Lung (tissue), 12 donors: ENCODE data around the gene CCHCR1. TPM values are rescaled to one million over a fixed set of nuclear protein-coding genes. Genes with fewer than 3 reads are reported as not detected.
A peak's percentile ranks its signal among the peaks of the same experiment; 100 is the strongest.

ENCODE experiments used
- ATAC-seq: fragments of 200-7000 bp; cut with Tn5 transposase; one replicate; pipeline ENCODE4 v1.9.1; 2020; ENCODE audit warnings: moderate number of reproducible peaks; ENCODE audit not compliant: insufficient read depth, low FRiP score
- DNase-seq, 3 donors: peaks; one replicate each; pipeline ENCODE4 v3.0.0-alpha.2; 2013 to 2017
- H3K27ac ChIP-seq, 2 donors: one replicate each; pipeline ENCODE4 v1.5.1; 2013; ENCODE audit warnings: mild to moderate bottlenecking in 2 of 2, moderate library complexity in 2 of 2, control low read depth in 1 of 2, inconsistent platforms in 1 of 2, low read depth in 1 of 2, low read length in 1 of 2
- H3K27me3 ChIP-seq, 3 donors: one replicate each; pipeline ENCODE4 v1.5.1; 2013; ENCODE audit warnings: low read length in 2 of 3; ENCODE audit not compliant: control insufficient read depth in 3 of 3, insufficient read depth in 3 of 3
- H3K36me3 ChIP-seq, 4 donors: one replicate each; pipeline ENCODE4 v1.5.1; 2013; ENCODE audit warnings: low read length in 4 of 4, mild to moderate bottlenecking in 1 of 4, moderate library complexity in 1 of 4; ENCODE audit not compliant: control insufficient read depth in 4 of 4, insufficient read depth in 4 of 4
- H3K4me1 ChIP-seq, 5 donors: one replicate each; pipeline ENCODE4 v1.5.1; 2013; ENCODE audit warnings: low read length in 5 of 5, mild to moderate bottlenecking in 2 of 5, moderate library complexity in 1 of 5; ENCODE audit not compliant: control insufficient read depth in 5 of 5, insufficient read depth in 5 of 5
- H3K4me3 ChIP-seq: one replicate; pipeline ENCODE4 v1.5.1; 2013; ENCODE audit warnings: mild to moderate bottlenecking, control low read depth, moderate library complexity
- H3K9ac ChIP-seq, 2 donors: one replicate each; pipeline ENCODE4 v1.5.1; 2013; ENCODE audit warnings: low read length in 2 of 2, control low read depth in 1 of 2; ENCODE audit not compliant: insufficient read depth in 1 of 2
- H3K9me3 ChIP-seq, 4 donors: one replicate each; pipeline ENCODE4 v1.5.1; 2013; ENCODE audit warnings: low read length in 3 of 4, mild to moderate bottlenecking in 1 of 4, moderate library complexity in 1 of 4; ENCODE audit not compliant: control insufficient read depth in 4 of 4, insufficient read depth in 3 of 4
- CTCF ChIP-seq: IDR thresholded peaks from 2 replicates; pipeline ENCODE4 v1.5.1; 2012; ENCODE audit warnings: mild to moderate bottlenecking; ENCODE audit errors: control extremely low read depth, extremely low read depth
- WGBS, 2 donors: extraction: QIAGEN DNeasy Blood & Tissue Kit; methylation state at CpG; one replicate each; pipeline ENCODE4 v1.1.7; 2013; 5-methylcytosine and 5-hydroxymethylcytosine counted together
- polyA plus RNA-seq, 2 donors: library from polyadenylated mRNA; stranded (reverse); fragments of 200-250 nt; gene quantifications; one replicate each; pipeline ENCODE4 v1.2.1, GENCODE V29; 2013
- total RNA-seq, 2 donors: library from RNA; depleted of rRNA in 1 of 2; stranded (reverse); fragments of >200 nt in 1 of 2; gene quantifications; one replicate each; pipeline ENCODE4 v1.2.1, GENCODE V29; 2014 to 2021
- donor health status: control.
- donor health status: control.
- donor health status: Bipolar disorder and iron deficiency.
- donor health status: healthy.
- donor health status: DM: yes; HTN: yes; CAD: no.

The CCHCR1 gene
- total and polyA plus RNA-seq, 4 donors = 11.0 to 32.8 (median 17.2) TPM

- no peak for TF ChIP-seq CTCF
- Histone ChIP-seq H3K4me3 (no peak overlapping the region), H3K4me1 (peaks cover 0 to 10% (median 0%) of the 10 kb centered on the region in 5 donors), H3K27me3 (no peaks in the 10 kb centered on the region), H3K9me3 (no peaks in the 10 kb centered on the region), H3K27ac (peak overlapping the region in 1 of 2 donors; percentile 4), H3K9ac (no peak overlapping the region), H3K36me3 (peaks cover 0 to 14% (median 2%) of the 10 kb centered on the region in 4 donors)
- peak in 1 of 3 donors; percentile 9 for DNase-seq
- WGBS, 2 donors = 42 to 66% methylated on average over 2 of the region's 2 CpGs
- ATAC-seq = no peak
Observed at GRCh38 chr6:31142361-31142761, 15.2 kb downstream of the CCHCR1 start.

GRCh38 chr6:31140643-31141042 lies 17.0 kb downstream of the CCHCR1 start:
- Histone ChIP-seq H3K27ac (no peak overlapping the region), H3K9me3 (no peaks in the 10 kb centered on the region), H3K4me1 (peaks cover 0 to 10% (median 0%) of the 10 kb centered on the region in 5 donors), H3K27me3 (no peaks in the 10 kb centered on the region), H3K36me3 (peaks cover 0 to 14% (median 2%) of the 10 kb centered on the region in 4 donors), H3K9ac (no peak overlapping the region), H3K4me3 (no peak overlapping the region)
- ATAC-seq = no peak
- no peak for DNase-seq
- TF ChIP-seq CTCF = no peak
- WGBS, 2 donors = 85 to 86% methylated on average over 15 of the region's 15 CpGs

GRCh38 chr6:31139599-31139998 lies 18.0 kb downstream of the CCHCR1 start:
- Histone ChIP-seq H3K4me1 (peaks cover 0 to 10% (median 0%) of the 10 kb centered on the region in 5 donors), H3K36me3 (peaks cover 0 to 8% (median 2%) of the 10 kb centered on the region in 4 donors), H3K4me3 (no peak overlapping the region), H3K27ac (no peak overlapping the region), H3K9ac (no peak overlapping the region), H3K27me3 (no peaks in the 10 kb centered on the region), H3K9me3 (no peaks in the 10 kb centered on the region)
- 31 to 50% methylated on average over 4 of the region's 4 CpGs for WGBS, 2 donors
- ATAC-seq = no peak
- DNase-seq = peak in 2 of 3 donors; percentile 20 to 28
- TF ChIP-seq CTCF = no peak

- Histone ChIP-seq H3K9ac (no peak within 1 kb of the TSS), H3K27ac (no peak within 1 kb of the TSS), H3K9me3 (no peaks in the 10 kb centered on the region), H3K4me3 (no peak within 1 kb of the TSS), H3K4me1 (peaks cover 0 to 10% (median 0%) of the 10 kb centered on the region in 5 donors), H3K27me3 (no peaks in the 10 kb centered on the region), H3K36me3 (peaks cover 0 to 2% (median 0%) of the 10 kb centered on the region in 4 donors)
- DNase-seq = no peak
- WGBS, 2 donors = 84 to 85% methylated on average over 4 of the region's 4 CpGs
- no peak for ATAC-seq
- no peak for TF ChIP-seq CTCF
Observed at GRCh38 chr6:31138982-31139381, 18.6 kb downstream of the CCHCR1 start, which contains the start of gene PSORS1C2. Gene PSORS1C2, minus strand, starts transcription at chr6:31139066. Its CDS starts 40 bp downstream, at chr6:31139026.
